GM19463 (cell line): ENCODE results near the gene CHST13.
"Not testable (repeated sequence)": the region's sequence is repeated elsewhere in the genome, so short reads cannot be mapped to it uniquely, and the experiment has no call there.

Experiments used
- ATAC-seq: cut with Tn5 transposase; IDR thresholded peaks from one replicate; pipeline ENCODE4 v1.9.1; 2021; ENCODE audit warnings: mild to moderate bottlenecking, moderate library complexity; ENCODE audit not compliant: unreplicated experiment

The CHST13 gene

GRCh38 chr3:126580746-126581145, 56.8 kb downstream of the CHST13 start:
- ATAC-seq, result no peak

GRCh38 chr3:126581569-126581968, 57.6 kb downstream of the CHST13 start:
- ATAC-seq, result no peak

- no peak for ATAC-seq
Observed at GRCh38 chr3:126582311-126582710, 58.4 kb downstream of the CHST13 start.

GRCh38 chr3:126591515-126591914, 67.6 kb downstream of the CHST13 start:
- not testable (repeated sequence) for ATAC-seq
